Mammary epithelial cell (primary cell): ENCODE measurements around the gene PODXL2.

ENCODE experiments used
- EZH2 ChIP-seq: IDR thresholded peaks from 2 replicates; pipeline ENCODE4 v1.6.1; 2012; ENCODE audit warnings: low read length, inconsistent platforms, borderline replicate concordance
- TF ChIP-seq, protein P1 (sequence below), 2 donors: IDR thresholded peaks in 1 of 2; conservative IDR thresholded peaks in 1 of 2; 2 replicates each; pipeline ENCODE4 v1.5.1; 2011 to 2012; ENCODE audit warnings: inconsistent platforms in 2 of 2, low read length in 2 of 2, mild to moderate bottlenecking in 2 of 2, control low read depth in 1 of 2, low read depth in 1 of 2; ENCODE audit not compliant: insufficient read depth in 1 of 2; ENCODE audit errors: extremely low read depth in 1 of 2

DNA sequence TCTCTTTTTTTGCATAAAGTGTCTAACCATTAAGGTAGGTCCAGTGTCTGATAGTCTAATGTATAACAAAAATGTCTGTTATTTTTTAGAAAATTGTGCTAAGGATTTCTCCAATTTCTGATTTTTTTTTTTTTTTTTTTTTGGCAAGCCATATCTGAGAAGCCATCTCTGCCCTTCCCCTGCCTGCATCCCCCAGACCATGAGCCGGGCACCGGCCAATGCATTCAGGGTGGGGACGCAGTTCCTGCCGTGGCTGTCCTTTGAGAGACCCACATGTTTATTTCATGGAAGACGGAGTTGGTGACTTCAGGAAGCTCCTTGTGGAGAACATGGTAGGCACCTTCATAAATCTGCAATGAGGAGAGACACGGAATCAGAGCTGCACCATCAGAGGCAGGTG, 63.0 kb downstream of the PODXL2 start:
- TF ChIP-seq, protein P1, sequence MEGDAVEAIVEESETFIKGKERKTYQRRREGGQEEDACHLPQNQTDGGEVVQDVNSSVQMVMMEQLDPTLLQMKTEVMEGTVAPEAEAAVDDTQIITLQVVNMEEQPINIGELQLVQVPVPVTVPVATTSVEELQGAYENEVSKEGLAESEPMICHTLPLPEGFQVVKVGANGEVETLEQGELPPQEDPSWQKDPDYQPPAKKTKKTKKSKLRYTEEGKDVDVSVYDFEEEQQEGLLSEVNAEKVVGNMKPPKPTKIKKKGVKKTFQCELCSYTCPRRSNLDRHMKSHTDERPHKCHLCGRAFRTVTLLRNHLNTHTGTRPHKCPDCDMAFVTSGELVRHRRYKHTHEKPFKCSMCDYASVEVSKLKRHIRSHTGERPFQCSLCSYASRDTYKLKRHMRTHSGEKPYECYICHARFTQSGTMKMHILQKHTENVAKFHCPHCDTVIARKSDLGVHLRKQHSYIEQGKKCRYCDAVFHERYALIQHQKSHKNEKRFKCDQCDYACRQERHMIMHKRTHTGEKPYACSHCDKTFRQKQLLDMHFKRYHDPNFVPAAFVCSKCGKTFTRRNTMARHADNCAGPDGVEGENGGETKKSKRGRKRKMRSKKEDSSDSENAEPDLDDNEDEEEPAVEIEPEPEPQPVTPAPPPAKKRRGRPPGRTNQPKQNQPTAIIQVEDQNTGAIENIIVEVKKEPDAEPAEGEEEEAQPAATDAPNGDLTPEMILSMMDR (conservative IDR thresholded peaks at IDR 0.05 in 1 of 2, IDR thresholded peaks at IDR 0.05 in 1 of 2; ENCODE audit: extremely low read depth in 1 of 2, insufficient read depth in 1 of 2, low read depth in 1 of 2, low read length in 2 of 2): no peak
- TF ChIP-seq EZH2: no peak
